LNCaP clone FGC (cell line): ENCODE results near the gene NOTCH2.

Experiments
- DNase-seq: peaks from one replicate; pipeline ENCODE4 v3.0.0-alpha.2; 2011; ENCODE audit warnings: low read depth
- H3K4me3 ChIP-seq: 2 replicates; pipeline ENCODE4 v1.5.1; 2011; ENCODE audit warnings: mild to moderate bottlenecking, low read depth, low read length, control low read depth
- CTCF ChIP-seq: IDR thresholded peaks from 2 replicates; pipeline ENCODE4 v1.5.1; 2012; ENCODE audit warnings: mild to moderate bottlenecking; ENCODE audit not compliant: control insufficient read depth, insufficient read depth; ENCODE audit errors: extremely low read depth

Gene NOTCH2

GRCh38 chr1:119919241-119919640 lies 150.2 kb downstream of the NOTCH2 start:
- no peak for TF ChIP-seq CTCF
- H3K4me3 ChIP-seq: no peak overlapping the region
- no peak for DNase-seq

GRCh38 chr1:119918301-119918700 lies 151.2 kb downstream of the NOTCH2 start:
- no peak overlapping the region for H3K4me3 ChIP-seq
- DNase-seq: no peak
- TF ChIP-seq CTCF: no peak

- no peak overlapping the region for H3K4me3 ChIP-seq
- no peak for TF ChIP-seq CTCF
- no peak for DNase-seq
These were observed 152.0 kb downstream of the NOTCH2 start for GRCh38 chr1:119917304-119918055.

- no peak overlapping the region for H3K4me3 ChIP-seq
- TF ChIP-seq CTCF: no peak
- DNase-seq: no peak
These were observed 153.9 kb downstream of the NOTCH2 start for GRCh38 chr1:119915517-119915916.

GRCh38 chr1:119914071-119914470 lies 155.4 kb downstream of the NOTCH2 start:
- no peak for TF ChIP-seq CTCF
- no peak overlapping the region for H3K4me3 ChIP-seq
- DNase-seq: no peak

- H3K4me3 ChIP-seq: no peak overlapping the region
- no peak for DNase-seq
- no peak for TF ChIP-seq CTCF
These were observed 156.5 kb downstream of the NOTCH2 start for GRCh38 chr1:119912963-119913362.

- no peak for DNase-seq
- no peak overlapping the region for H3K4me3 ChIP-seq
- TF ChIP-seq CTCF: no peak
These were observed 157.7 kb downstream of the NOTCH2 start for GRCh38 chr1:119911775-119912174.
